D721Med (cell line): ENCODE data around the gene PRKG1.

Experiments
- DNase-seq: peaks from one replicate; pipeline ENCODE4 v3.0.0; 2011; ENCODE audit warnings: low spot score; ENCODE audit not compliant: insufficient read length
- FAIRE-seq: peaks from 2 replicates; lab custom pipeline; 2011; peaks lifted over from hg19 to GRCh38; lab: Jason Lieb, UNC
- TF ChIP-seq, protein P1 (sequence below): IDR thresholded peaks from 2 replicates; pipeline ENCODE4 v1.5.1; 2012; ENCODE audit warnings: mild to moderate bottlenecking, control low read depth; ENCODE audit not compliant: insufficient read depth; ENCODE audit errors: missing control alignments

PRKG1 gene

DNA sequence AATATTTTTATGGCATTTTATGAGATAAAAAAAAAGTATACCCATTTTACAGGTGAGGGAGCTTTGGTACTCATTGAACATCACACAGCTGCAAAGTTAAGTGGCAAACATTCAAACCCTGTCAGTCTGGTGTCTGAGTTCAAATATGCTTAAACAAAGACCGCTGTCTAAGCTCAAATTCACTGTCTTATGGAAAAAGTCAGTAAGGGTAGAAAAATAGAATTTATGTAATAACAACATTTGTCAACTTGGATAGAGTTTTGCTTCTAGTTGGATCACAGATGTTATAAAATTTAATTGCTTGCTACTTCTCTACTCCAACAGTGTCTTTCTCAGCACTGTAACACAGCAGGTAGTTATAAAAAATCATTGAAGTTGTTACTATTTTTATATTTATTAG is 786.8 kb downstream of the PRKG1 start:
- DNase-seq (no peak), FAIRE-seq (no peak)
- TF ChIP-seq, protein P1, sequence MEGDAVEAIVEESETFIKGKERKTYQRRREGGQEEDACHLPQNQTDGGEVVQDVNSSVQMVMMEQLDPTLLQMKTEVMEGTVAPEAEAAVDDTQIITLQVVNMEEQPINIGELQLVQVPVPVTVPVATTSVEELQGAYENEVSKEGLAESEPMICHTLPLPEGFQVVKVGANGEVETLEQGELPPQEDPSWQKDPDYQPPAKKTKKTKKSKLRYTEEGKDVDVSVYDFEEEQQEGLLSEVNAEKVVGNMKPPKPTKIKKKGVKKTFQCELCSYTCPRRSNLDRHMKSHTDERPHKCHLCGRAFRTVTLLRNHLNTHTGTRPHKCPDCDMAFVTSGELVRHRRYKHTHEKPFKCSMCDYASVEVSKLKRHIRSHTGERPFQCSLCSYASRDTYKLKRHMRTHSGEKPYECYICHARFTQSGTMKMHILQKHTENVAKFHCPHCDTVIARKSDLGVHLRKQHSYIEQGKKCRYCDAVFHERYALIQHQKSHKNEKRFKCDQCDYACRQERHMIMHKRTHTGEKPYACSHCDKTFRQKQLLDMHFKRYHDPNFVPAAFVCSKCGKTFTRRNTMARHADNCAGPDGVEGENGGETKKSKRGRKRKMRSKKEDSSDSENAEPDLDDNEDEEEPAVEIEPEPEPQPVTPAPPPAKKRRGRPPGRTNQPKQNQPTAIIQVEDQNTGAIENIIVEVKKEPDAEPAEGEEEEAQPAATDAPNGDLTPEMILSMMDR: no peak

DNA sequence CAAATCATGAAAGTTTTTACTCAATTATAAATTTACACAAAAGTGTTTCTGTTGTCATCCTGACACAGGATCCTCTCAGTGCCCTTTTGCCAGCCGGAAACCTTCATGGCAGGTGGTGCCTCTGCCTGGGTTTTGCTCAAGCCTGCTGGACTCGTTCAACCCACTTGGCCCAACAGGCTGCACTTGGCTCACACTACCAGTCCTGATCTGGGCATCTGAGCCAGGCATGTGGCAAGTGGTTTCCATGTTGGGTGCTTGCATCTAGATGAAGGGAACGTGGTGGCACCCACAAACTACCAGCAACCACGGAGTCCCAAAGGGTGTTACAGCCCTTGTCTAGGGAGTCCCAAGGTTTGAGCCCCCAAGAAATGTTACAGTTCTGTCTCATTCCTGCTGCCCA is 787.4 kb downstream of the PRKG1 start:
- FAIRE-seq: no peak
- DNase-seq: no peak
- TF ChIP-seq, protein P1: no peak

DNA sequence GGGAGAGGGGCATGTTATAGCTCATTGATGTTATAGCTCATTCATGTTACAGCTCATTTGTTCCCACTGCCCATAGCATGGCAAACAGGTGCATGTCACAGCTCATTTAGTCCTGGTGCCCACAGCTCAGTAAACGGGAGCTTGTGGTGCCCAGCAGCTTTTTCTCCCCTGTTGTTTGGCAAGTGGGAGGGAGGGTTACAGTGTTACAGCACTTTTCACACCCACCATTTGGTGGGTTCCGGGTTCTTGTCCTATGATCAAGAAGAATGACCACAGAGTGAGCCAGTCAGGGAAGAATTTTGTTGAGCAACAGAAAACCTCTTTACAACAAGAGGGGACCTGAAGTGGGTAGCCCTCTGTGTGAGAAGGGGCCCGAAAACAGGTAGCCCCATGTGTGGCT is 787.9 kb downstream of the PRKG1 start:
- FAIRE-seq (no peak), DNase-seq (no peak)
- TF ChIP-seq, protein P1: no peak

DNA sequence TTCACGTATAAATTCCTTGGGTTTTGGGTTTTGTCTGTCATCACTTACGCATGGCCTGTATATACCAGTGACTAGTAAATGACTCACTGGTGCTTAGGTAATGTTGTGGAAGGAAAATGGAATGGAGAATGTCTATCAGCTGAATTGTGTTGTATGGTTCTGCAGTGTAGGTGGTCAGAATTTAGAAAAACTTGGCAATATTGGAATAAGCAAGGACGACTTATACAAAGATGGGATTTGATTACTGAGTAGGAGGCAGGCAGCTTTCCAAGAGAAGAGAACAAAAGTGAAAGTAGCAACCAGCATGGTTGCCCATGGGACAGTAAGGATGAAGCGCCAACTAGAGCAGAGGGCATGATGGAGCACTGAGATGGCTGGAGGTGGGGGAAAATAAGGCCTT is 793.7 kb downstream of the PRKG1 start:
- no peak for FAIRE-seq
- DNase-seq: no peak

DNA sequence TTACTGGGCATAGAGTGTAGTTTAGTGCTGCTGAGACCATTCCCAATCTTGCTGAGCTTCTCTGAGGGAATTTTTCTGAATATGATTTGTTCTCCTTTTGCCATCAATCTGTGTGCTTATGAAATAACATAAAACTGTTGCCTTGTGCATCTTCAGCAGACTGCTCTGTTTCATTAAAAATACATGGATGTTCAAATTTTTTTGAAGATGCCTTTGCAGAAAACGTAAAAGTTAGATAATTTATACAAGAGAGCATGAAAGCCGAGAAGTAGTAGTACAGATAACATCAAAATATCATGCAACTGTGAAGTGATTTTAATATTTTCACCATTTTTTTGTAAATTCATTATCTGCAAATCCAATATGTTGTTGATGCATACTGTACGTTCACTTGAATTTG is 799.8 kb downstream of the PRKG1 start:
- TF ChIP-seq, protein P1: no peak
- FAIRE-seq (no peak), DNase-seq (no peak)

More for the DNA sequence above, 793.7 kb downstream of the PRKG1 start:
- TF ChIP-seq, protein P1: no peak

DNA sequence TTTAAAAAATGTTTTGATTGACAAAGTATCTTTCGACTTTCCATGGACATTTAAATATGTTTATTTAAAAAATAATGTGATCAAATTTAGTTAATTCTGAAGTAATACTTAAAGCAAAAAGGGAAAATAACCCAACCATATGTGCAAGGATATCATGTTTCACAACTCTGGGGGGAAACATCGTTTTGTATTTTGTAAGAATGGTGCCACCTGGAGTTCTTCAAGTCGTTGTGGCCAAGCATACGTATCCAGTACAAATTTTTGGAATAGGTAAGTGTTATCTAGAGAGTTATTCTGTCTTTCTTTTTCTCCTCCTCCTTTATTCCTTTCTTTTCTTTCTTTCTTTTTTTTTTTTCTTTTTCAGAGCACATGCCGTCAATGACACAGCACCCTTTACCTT is 801.3 kb downstream of the PRKG1 start:
- DNase-seq (no peak), FAIRE-seq (no peak)
- TF ChIP-seq, protein P1: no peak

DNA sequence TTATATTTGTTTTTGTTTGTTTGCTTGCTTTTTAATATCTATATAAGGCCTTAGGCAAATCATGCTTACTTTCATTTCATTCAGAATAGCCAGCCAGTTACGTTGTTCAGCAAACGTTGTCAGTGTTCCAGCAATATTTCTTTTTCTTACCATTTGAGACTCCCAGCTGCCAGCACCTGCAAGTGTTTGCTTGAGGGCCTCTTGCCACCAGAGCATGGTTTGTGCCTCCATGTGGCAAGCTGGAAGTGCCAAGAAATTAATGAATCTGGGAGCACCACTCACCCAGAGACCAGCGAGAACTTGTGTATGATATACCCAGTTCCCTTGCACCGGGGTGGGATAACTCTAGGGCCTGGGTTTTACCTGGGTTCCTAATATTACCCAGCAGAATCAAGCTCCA is 802.2 kb downstream of the PRKG1 start:
- no peak for DNase-seq
- TF ChIP-seq, protein P1: no peak
- FAIRE-seq: no peak
